Ishikawa (cell line): ENCODE results near the gene DESI1.

Source experiments
- CEBPB ChIP-seq: IDR thresholded peaks from 2 replicates; pipeline ENCODE4 v1.6.1; 2012
- CREB1 ChIP-seq: IDR thresholded peaks from 2 replicates; pipeline ENCODE4 v1.6.1; 2012; ENCODE audit warnings: low read depth
- EGR1 ChIP-seq: IDR thresholded peaks from 2 replicates; pipeline ENCODE4 v1.6.1; 2012
- EP300 ChIP-seq: IDR thresholded peaks from 2 replicates; pipeline ENCODE4 v1.6.1; 2012; ENCODE audit warnings: borderline replicate concordance
- FOXM1 ChIP-seq: IDR thresholded peaks from 2 replicates; pipeline ENCODE4 v1.6.1; 2012; ENCODE audit warnings: low read depth, borderline replicate concordance
- NFIC ChIP-seq: IDR thresholded peaks from 2 replicates; pipeline ENCODE4 v1.6.1; 2012
- RAD21 ChIP-seq: IDR thresholded peaks from 2 replicates; pipeline ENCODE4 v1.6.1; 2012; ENCODE audit warnings: low read depth
- REST ChIP-seq: IDR thresholded peaks from 2 replicates; pipeline ENCODE4 v1.6.1; 2012; ENCODE audit warnings: low read depth, mild to moderate bottlenecking
- TAF1 ChIP-seq: IDR thresholded peaks from 2 replicates; pipeline ENCODE4 v1.6.1; 2012; ENCODE audit warnings: low read depth, mild to moderate bottlenecking
- TCF12 ChIP-seq: IDR thresholded peaks from 2 replicates; pipeline ENCODE4 v1.6.1; 2012; ENCODE audit warnings: low read depth
- TEAD4 ChIP-seq: IDR thresholded peaks from 2 replicates; pipeline ENCODE4 v1.6.1; 2012
- YY1 ChIP-seq: IDR thresholded peaks from 2 replicates; pipeline ENCODE4 v1.6.1; 2012; ENCODE audit warnings: low read depth
- ZBTB7A ChIP-seq: IDR thresholded peaks from 2 replicates; pipeline ENCODE4 v1.6.1; 2012; ENCODE audit warnings: low read depth
- TF ChIP-seq, protein P1 (sequence below): IDR thresholded peaks from 2 replicates; pipeline ENCODE4 v1.6.1; 2012
- TF ChIP-seq, protein P2 (sequence below): IDR thresholded peaks from 2 replicates; pipeline ENCODE4 v1.6.1; 2012

The DESI1 gene

GRCh38 chr22:41600976-41601375 is 19.9 kb downstream of the DESI1 start:
- no peak for TF ChIP-seq NFIC
- no peak for TF ChIP-seq CEBPB
- no peak for TF ChIP-seq FOXM1
- no peak for TF ChIP-seq CREB1
- no peak for TF ChIP-seq TAF1

DNA sequence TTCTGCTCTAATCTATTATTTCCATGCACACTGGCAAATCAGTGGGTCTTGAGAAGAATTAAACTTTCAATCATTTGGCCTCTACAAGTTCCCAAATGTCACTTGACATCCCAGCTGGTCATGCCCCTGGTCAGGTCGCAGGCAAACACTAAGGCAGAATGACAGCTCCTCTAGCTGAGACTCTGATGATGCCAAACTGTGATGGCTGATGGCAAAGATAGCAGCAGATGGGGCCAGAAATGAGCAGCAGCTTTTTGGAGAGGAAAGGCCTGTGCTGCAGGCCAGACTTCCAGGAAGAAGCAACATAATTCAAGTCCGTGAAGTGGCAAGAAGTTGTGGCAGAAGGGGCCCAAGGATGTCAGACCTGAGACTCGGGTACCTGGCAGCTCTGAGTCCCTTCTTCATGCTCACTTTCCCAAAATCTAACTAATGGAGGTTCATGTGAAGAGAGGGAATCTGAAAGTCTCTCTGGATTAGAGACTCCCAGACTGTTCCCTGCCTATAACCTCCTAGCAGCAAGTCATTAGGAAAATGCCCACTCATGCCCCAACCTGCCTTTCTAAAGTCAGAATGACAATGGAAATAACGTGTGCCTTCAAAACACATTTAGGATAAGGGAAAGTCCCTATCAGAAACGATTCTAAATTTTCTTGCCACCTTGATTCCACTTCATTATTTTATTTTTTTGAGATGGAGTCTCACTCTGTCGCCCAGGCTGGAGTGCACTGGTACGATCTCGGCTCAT is 21.8 kb downstream of the DESI1 start:
- TF ChIP-seq, protein P1, sequence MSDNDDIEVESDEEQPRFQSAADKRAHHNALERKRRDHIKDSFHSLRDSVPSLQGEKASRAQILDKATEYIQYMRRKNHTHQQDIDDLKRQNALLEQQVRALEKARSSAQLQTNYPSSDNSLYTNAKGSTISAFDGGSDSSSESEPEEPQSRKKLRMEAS, result no peak
- TF ChIP-seq TEAD4 (no peak), FOXM1 (no peak), NFIC (no peak), YY1 (no peak), EGR1 (no peak), TAF1 (no peak), CREB1 (no peak), CEBPB (no peak), REST (no peak), ZBTB7A (no peak), TCF12 (no peak), EP300 (no peak), RAD21 (no peak)
- TF ChIP-seq, protein P2, sequence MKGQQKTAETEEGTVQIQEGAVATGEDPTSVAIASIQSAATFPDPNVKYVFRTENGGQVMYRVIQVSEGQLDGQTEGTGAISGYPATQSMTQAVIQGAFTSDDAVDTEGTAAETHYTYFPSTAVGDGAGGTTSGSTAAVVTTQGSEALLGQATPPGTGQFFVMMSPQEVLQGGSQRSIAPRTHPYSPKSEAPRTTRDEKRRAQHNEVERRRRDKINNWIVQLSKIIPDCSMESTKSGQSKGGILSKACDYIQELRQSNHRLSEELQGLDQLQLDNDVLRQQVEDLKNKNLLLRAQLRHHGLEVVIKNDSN, result no peak

DNA sequence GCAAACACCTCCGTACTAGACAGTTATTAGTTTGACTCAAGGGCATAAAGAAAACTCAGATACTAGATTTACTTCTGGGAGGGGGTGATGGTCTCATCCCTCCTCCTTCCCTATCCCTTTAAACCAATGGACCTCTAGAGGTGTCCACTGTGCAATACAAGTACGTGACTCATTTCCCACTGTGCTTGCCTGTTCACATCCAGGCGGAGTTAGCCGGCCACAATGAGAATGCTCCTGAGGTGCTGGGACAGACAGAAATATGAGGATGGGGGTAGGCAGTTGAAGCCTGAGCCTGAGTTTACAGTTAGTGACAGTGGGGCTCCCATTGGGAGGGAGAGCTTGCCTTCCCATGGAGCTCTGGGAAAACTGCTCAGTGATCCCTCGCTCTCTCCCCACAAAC is 22.8 kb downstream of the DESI1 start:
- TF ChIP-seq CREB1, result no peak
- TF ChIP-seq ZBTB7A, result no peak
- no peak for TF ChIP-seq FOXM1
- TF ChIP-seq REST, result no peak
- no peak for TF ChIP-seq EP300
- no peak for TF ChIP-seq EGR1
- TF ChIP-seq TAF1, result no peak
- no peak for TF ChIP-seq TEAD4
- TF ChIP-seq YY1, result no peak
- no peak for TF ChIP-seq CEBPB

DNA sequence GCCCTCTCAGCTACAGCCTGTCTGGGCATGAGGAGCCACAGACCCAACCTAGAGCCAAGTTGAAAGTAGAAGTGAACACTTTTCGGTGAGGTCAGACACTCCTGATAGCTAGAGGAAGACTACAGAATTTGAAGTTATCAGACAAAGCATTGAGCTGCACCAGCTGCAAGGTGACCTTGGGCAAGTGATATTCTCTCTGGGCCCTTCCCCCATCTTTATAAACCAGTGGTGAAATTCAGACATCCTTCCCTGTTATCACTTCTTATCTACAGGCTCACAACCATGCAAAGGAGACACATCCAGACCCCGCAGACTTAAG is 23.2 kb downstream of the DESI1 start:
- no peak for TF ChIP-seq EP300

DNA sequence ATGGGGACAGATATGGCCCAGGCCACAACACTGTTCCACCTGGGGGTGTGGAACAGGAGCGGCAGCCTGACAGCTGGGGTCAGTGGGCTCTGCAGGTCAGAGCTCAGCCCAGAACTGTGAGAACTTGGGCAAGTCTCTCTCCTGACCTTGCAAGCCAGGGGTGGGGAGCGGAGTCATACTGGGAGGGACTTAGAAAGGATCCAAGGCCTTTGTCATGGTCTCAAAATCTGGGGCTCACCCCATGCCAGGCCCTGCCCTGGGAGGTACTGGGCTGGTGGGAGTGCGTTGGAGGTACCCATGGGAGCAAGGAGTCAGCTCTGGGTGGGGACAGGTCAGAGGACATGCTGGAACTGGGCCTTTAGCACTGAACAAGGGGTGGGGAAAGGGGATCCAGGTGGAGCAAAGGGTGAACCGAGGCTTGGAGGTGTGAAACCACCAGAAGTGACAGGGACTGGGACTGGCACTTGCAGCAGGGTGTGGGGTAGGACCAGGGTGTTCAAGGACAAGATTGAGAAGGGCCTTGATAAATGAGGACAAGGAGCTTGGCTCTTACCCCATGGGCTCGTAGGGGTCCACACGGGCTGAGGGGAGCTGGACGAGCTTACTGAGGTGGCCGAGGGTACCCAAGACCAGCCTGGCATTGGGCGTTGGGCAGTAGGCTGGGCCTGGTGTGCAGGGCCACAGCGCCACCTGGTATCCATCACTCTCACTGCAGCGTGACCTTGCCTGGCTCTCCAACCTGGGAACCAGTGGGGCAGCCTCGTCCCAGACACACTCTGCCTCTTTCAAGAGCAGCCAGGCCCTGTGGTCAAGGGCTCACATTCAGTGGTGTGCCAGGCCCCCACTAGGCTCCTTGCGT is 23.8 kb downstream of the DESI1 start:
- peak; percentile 88 for TF ChIP-seq RAD21
- TF ChIP-seq CEBPB, result no peak
- no peak for TF ChIP-seq YY1
- TF ChIP-seq, protein P1, result no peak

- no peak for TF ChIP-seq CREB1
- no peak for TF ChIP-seq EP300
- TF ChIP-seq FOXM1, result no peak
- no peak for TF ChIP-seq ZBTB7A
- TF ChIP-seq EGR1, result no peak
- TF ChIP-seq TEAD4, result no peak
- TF ChIP-seq, protein P1, result no peak
- TF ChIP-seq NFIC, result no peak
- no peak for TF ChIP-seq CEBPB
- TF ChIP-seq REST, result no peak
- TF ChIP-seq TCF12, result no peak
- TF ChIP-seq, protein P2, result no peak
- no peak for TF ChIP-seq TAF1
Measured at GRCh38 chr22:41595703-41596102, 25.1 kb downstream of the DESI1 start.
